HCT116 (cell line): ENCODE measurements around the gene AKT1. TPM values are rescaled to one million over a fixed set of nuclear protein-coding genes. Genes with fewer than 3 reads are reported as not detected.

ENCODE experiments used
- ATAC-seq: fragments of 200-7000 bp; cut with Tn5 transposase; 2 replicates; pipeline ENCODE4 v1.9.1; 2020; ENCODE audit warnings: mild to moderate bottlenecking, moderate library complexity
- BruUV-seq: library from RNA; stranded (reverse); fragments of 400-500 nt; replicated peaks from 2 replicates; lab custom pipeline; 2021; lab: Mats Ljungman, UMichigan
- CTCF ChIA-PET: fragments of 300-600 bp; sonication (Branson Sonifier 250); formaldehyde crosslinking; loops from one replicate; lab custom pipeline; 2021; ENCODE audit warnings: antibody characterized with exemption; lab: Charles Lee
- POLR2A ChIA-PET: fragments of 300-600, 350-600 bp; sonication (Branson Sonifier 250); formaldehyde crosslinking; loops from one replicate; lab custom pipeline; 2021; ENCODE audit warnings: antibody characterized with exemption; lab: Charles Lee
- RAD21 ChIA-PET, 2 experiments: fragments of 300-600 bp; sonication (Branson Sonifier 250); formaldehyde crosslinking; loops; one replicate each; lab custom pipeline; 2023; ENCODE audit warnings: low total read pairs in 2 of 2; ENCODE audit not compliant: uncharacterized antibody in 2 of 2, unreplicated experiment in 2 of 2, low non-redundant PET in 1 of 2; lab: Charles Lee
- DNase-seq: peaks from one replicate; pipeline ENCODE4 v3.0.0-alpha.2; 2010; ENCODE audit warnings: low read depth, low spot score
- H2AFZ ChIP-seq: fragments of 200-600 bp; shearing (Covaris generic), sonication (generic); 2 replicates; pipeline ENCODE4 v1.6.1; 2017; ENCODE audit warnings: low read depth, mixed run types, mixed read lengths, antibody characterized with exemption, low read length; ENCODE audit not compliant: poor library complexity, severe bottlenecking
- H3K27ac ChIP-seq: 2 replicates; pipeline ENCODE4 v1.5.1; 2012; ENCODE audit warnings: low read depth, low read length
- H3K27me3 ChIP-seq: fragments of 200-600 bp; sonication (generic); 2 replicates; pipeline ENCODE4 v1.6.1; 2016; ENCODE audit warnings: mixed run types, low read length, mixed read lengths; ENCODE audit not compliant: insufficient read depth
- H3K36me3 ChIP-seq, 2 experiments: fragments of 200-500 bp in 1 of 2; fragments of 200-600 bp in 1 of 2; sonication (Bioruptor generic) in 1 of 2; sonication (generic) in 1 of 2; 2 replicates each; pipeline versions ENCODE4 v1.5.1 to v1.6.1; 2014 to 2016; ENCODE audit warnings: low read length in 2 of 2, inconsistent platforms in 1 of 2, mixed read lengths in 1 of 2, mixed run types in 1 of 2; ENCODE audit not compliant: insufficient read depth in 2 of 2, control insufficient read depth in 1 of 2
- H3K4me1 ChIP-seq, 2 experiments: fragments of 200-600 bp in 1 of 2; sonication (generic) in 1 of 2; 2 replicates each; pipeline versions ENCODE4 v1.5.1 to v1.6.1; 2012 to 2017; ENCODE audit warnings: low read length in 2 of 2, inconsistent platforms in 1 of 2, mild to moderate bottlenecking in 1 of 2, mixed read lengths in 1 of 2, mixed run types in 1 of 2, moderate library complexity in 1 of 2; ENCODE audit not compliant: insufficient read depth in 2 of 2, control insufficient read depth in 1 of 2
- H3K4me2 ChIP-seq: fragments of 200-600 bp; sonication (generic); 2 replicates; pipeline ENCODE4 v1.6.1; 2017; ENCODE audit warnings: mixed run types, low read length, mixed read lengths
- H3K4me3 ChIP-seq, 2 experiments: fragments of 200-600 bp in 1 of 2; sonication (generic) in 1 of 2; replicated peaks in 1 of 2; 2 replicates each; pipeline ENCODE4 v1.5.1; 2011 to 2016; ENCODE audit warnings: low read length in 2 of 2, control low read depth in 1 of 2, low read depth in 1 of 2, mild to moderate bottlenecking in 1 of 2, mixed read lengths in 1 of 2, mixed run types in 1 of 2
- H3K79me2 ChIP-seq: fragments of 200-600 bp; sonication (generic); 2 replicates; pipeline ENCODE4 v1.6.1; 2017; ENCODE audit warnings: mild to moderate bottlenecking, mixed run types, low read length, moderate library complexity, mixed read lengths; ENCODE audit not compliant: insufficient read depth
- H3K9ac ChIP-seq: fragments of 200-600 bp; sonication (generic); 2 replicates; pipeline ENCODE4 v1.6.1; 2016; ENCODE audit warnings: low read length, mixed read lengths
- H3K9me2 ChIP-seq: fragments of 200-600 bp; sonication (generic), shearing (Covaris generic); 2 replicates; pipeline ENCODE4 v1.6.1; 2017; ENCODE audit warnings: mixed run types, mild to moderate bottlenecking, moderate library complexity; ENCODE audit not compliant: insufficient read depth
- H3K9me3 ChIP-seq, 2 experiments: fragments of 200-500 bp in 1 of 2; fragments of 200-600 bp in 1 of 2; sonication (Bioruptor generic) in 1 of 2; sonication (generic) in 1 of 2; 2 replicates each; pipeline ENCODE4 v1.6.1; 2014 to 2017; ENCODE audit warnings: low read length in 2 of 2, mixed read lengths in 2 of 2, inconsistent platforms in 1 of 2, low read depth in 1 of 2, mild to moderate bottlenecking in 1 of 2, mixed run types in 1 of 2, moderate library complexity in 1 of 2; ENCODE audit not compliant: control insufficient read depth in 1 of 2, insufficient read depth in 1 of 2
- H4K20me1 ChIP-seq: fragments of 200-600 bp; sonication (generic), shearing (Covaris generic); 2 replicates; pipeline ENCODE4 v1.6.1; 2017; ENCODE audit warnings: mixed run types, mild to moderate bottlenecking, moderate library complexity; ENCODE audit not compliant: insufficient read depth
- ATF3 ChIP-seq: IDR thresholded peaks from 2 replicates; pipeline ENCODE4 v1.6.1; 2012
- CEBPB ChIP-seq: IDR thresholded peaks from 2 replicates; pipeline ENCODE4 v1.6.1; 2012; ENCODE audit warnings: low read depth
- CTCF ChIP-seq, 3 experiments: fragments of 200-600 bp in 1 of 3; sonication (generic) in 1 of 3; IDR thresholded peaks in 2 of 3; conservative IDR thresholded peaks in 1 of 3; 2 replicates each; pipeline ENCODE4 v1.5.1; 2012 to 2017; ENCODE audit warnings: low read depth in 2 of 3, low read length in 2 of 3, antibody characterized with exemption in 1 of 3, borderline replicate concordance in 1 of 3, control low read depth in 1 of 3, mild to moderate bottlenecking in 1 of 3, mixed read lengths in 1 of 3, mixed run types in 1 of 3, moderate library complexity in 1 of 3; ENCODE audit not compliant: insufficient read depth in 1 of 3
- ELF1 ChIP-seq: IDR thresholded peaks from 2 replicates; pipeline ENCODE4 v1.6.1; 2012; ENCODE audit warnings: low read depth, borderline replicate concordance
- JUND ChIP-seq: IDR thresholded peaks from 2 replicates; pipeline ENCODE4 v1.6.1; 2012
- POLR2A ChIP-seq: IDR thresholded peaks from 2 replicates; pipeline ENCODE4 v1.7.0; 2011; ENCODE audit warnings: borderline replicate concordance; ENCODE audit not compliant: insufficient read depth, insufficient read length; ENCODE audit errors: extremely low read depth
- ZNF274 ChIP-seq: fragments of 200-500 bp; sonication (Bioruptor generic); IDR thresholded peaks from 2 replicates; pipeline ENCODE4 v1.6.1; 2014; ENCODE audit warnings: mild to moderate bottlenecking, low read depth, low read length, inconsistent platforms
- intact Hi-C: fragments of 100-400 bp; cut with micrococcal nuclease; formaldehyde crosslinking; loops from 2 replicates; pipeline ENCODE4 v1.10.0; 2022
- total RNA-seq: library from RNA; stranded (reverse); gene quantifications from one replicate; pipeline ENCODE4 v1.2.1, GENCODE V29; 2021; ENCODE audit not compliant: unreplicated experiment

The AKT1 gene
- total RNA-seq, 1 experiment from 2014 or later, result 152 TPM

GRCh38 chr14:104843442-104844305 is 48.1 kb upstream of the AKT1 start:
- ChIA-PET POLR2A (no interaction called here), CTCF (no interaction called here), RAD21 (no interaction called here)
- H2AFZ ChIP-seq, result no peak overlapping the region
- no peak overlapping the region for H3K27ac ChIP-seq
- H3K4me1 ChIP-seq, result no peaks in the 10 kb centered on the region
- H3K79me2 ChIP-seq, result no peaks in the 10 kb centered on the region
- no peak overlapping the region for H3K4me3 ChIP-seq
- no TSS peak for BruUV-seq
- intact Hi-C loops, result no loop called here
- no peaks in the 10 kb centered on the region for H3K9me3 ChIP-seq
- H3K4me2 ChIP-seq, result no peak overlapping the region
- TF ChIP-seq POLR2A, result no peak
- no peak for TF ChIP-seq ATF3
- TF ChIP-seq ELF1, result no peak
- TF ChIP-seq CEBPB, result no peak
- TF ChIP-seq ZNF274, result no peak
- TF ChIP-seq JUND, result no peak
- TF ChIP-seq CTCF (IDR thresholded peaks at IDR 0.05 in 2 of 3, conservative IDR thresholded peaks at IDR 0.05 in 1 of 3; ENCODE audit: borderline replicate concordance in 1 of 3, insufficient read depth in 1 of 3, low read depth in 2 of 3, low read length in 2 of 3), result no peak
- DNase-seq (no peak), ATAC-seq (no peak)
- no peaks in the 10 kb centered on the region for H3K36me3 ChIP-seq
- no peak overlapping the region for H3K9ac ChIP-seq
- no peaks in the 10 kb centered on the region for H3K9me2 ChIP-seq
- H4K20me1 ChIP-seq, result no peaks in the 10 kb centered on the region
- H3K27me3 ChIP-seq, result no peaks in the 10 kb centered on the region; the same call in 1 of the 2 replicates
